Kidney (tissue), 14 donors: ENCODE results near the gene GLOD5. TPM values are rescaled to one million over a fixed set of nuclear protein-coding genes. Genes with fewer than 3 reads are reported as not detected.

ENCODE experiments used
- DNase-seq, 5 donors: peaks; one replicate each; pipeline ENCODE4 v3.0.0-alpha.2; 2013 to 2020
- FAIRE-seq: peaks from 2 replicates; lab custom pipeline; 2012; peaks lifted over from hg19 to GRCh38; lab: Jason Lieb, UNC
- H3K27ac ChIP-seq, 2 donors: one replicate each; pipeline ENCODE4 v1.7.0; 2013; ENCODE audit warnings: low read depth in 2 of 2, low read length in 2 of 2, inconsistent platforms in 1 of 2
- H3K27me3 ChIP-seq: one replicate; pipeline ENCODE4 v1.7.1; 2013; ENCODE audit warnings: low read length, inconsistent platforms; ENCODE audit not compliant: control insufficient read depth, insufficient read depth
- H3K36me3 ChIP-seq, 3 donors: one replicate each; pipeline versions ENCODE4 v1.7.0 to v1.7.1; 2013; ENCODE audit warnings: low read length in 3 of 3, control low read depth in 1 of 3, inconsistent platforms in 1 of 3; ENCODE audit not compliant: insufficient read depth in 3 of 3, control insufficient read depth in 2 of 3
- H3K4me1 ChIP-seq, 3 donors: one replicate each; pipeline versions ENCODE4 v1.7.0 to v1.7.1; 2013; ENCODE audit warnings: low read length in 3 of 3, inconsistent platforms in 1 of 3, low read depth in 1 of 3; ENCODE audit not compliant: control insufficient read depth in 2 of 3, insufficient read depth in 2 of 3
- H3K4me3 ChIP-seq, 3 donors: one replicate each; pipeline versions ENCODE4 v1.7.0 to v1.8.1; 2013; ENCODE audit warnings: low read length in 3 of 3, control low read depth in 1 of 3, inconsistent platforms in 1 of 3
- H3K9ac ChIP-seq, 3 donors: one replicate each; pipeline versions ENCODE4 v1.7.0 to v1.7.1; 2013; ENCODE audit warnings: low read length in 3 of 3, control low read depth in 1 of 3, inconsistent platforms in 1 of 3
- H3K9me3 ChIP-seq, 3 donors: one replicate each; pipeline versions ENCODE4 v1.7.0 to v1.7.1; 2013; ENCODE audit warnings: low read length in 3 of 3, control low read depth in 1 of 3, inconsistent platforms in 1 of 3; ENCODE audit not compliant: control insufficient read depth in 2 of 3, insufficient read depth in 1 of 3
- intact Hi-C: fragments of 100-400 bp; cut with DNase I; formaldehyde crosslinking; loops from one replicate; pipeline ENCODE4 v1.11.1; 2022
- polyA plus RNA-seq: library from polyadenylated mRNA; stranded (reverse); fragments of 350-450 nt; fragmentation: Illumina TruSeq; extraction: RNeasy Lipid Tissue Mini Kit (QIAGEN cat#74804); gene quantifications from one replicate; pipeline ENCODE4 v1.2.3, GENCODE V29; 2014; ENCODE audit warnings: low read depth, low replicate concordance; ENCODE audit not compliant: insufficient read depth
- total RNA-seq: library from RNA; stranded (reverse); fragmentation: NEBNext Ultra II Directional; extraction: Animal tissue kit (Norgen Biotek cat#: 25700); gene quantifications from one replicate; pipeline ENCODE4 v1.2.1, GENCODE V29; 2021
- TF ChIP-seq, protein P1 (sequence below): IDR thresholded peaks from 3 replicates; pipeline ENCODE4 v1.5.1; 2012; ENCODE audit warnings: mild to moderate bottlenecking, moderate library complexity, borderline replicate concordance; ENCODE audit not compliant: insufficient read depth; ENCODE audit errors: extremely low read depth
- donor health status: control.
- donor health status: control.
- donor health status: control.
- donor health status: control.
- donor health status: control.
- donor health status: DM: yes; HTN: yes; CAD: no.
- donor health status: Normal renal cell carcinoma (clear cell type).

Gene GLOD5
- total and polyA plus RNA-seq, 2 donors from 2014 or later: 0.94 to 12.6 TPM

- H3K27ac ChIP-seq: no peak overlapping the region
- no peaks in the 10 kb centered on the region for H3K27me3 ChIP-seq
- DNase-seq (peak in 1 of 5 donors; percentile 77), FAIRE-seq (no peak)
- no peaks in the 10 kb centered on the region for H3K9me3 ChIP-seq
- TF ChIP-seq, protein P1, sequence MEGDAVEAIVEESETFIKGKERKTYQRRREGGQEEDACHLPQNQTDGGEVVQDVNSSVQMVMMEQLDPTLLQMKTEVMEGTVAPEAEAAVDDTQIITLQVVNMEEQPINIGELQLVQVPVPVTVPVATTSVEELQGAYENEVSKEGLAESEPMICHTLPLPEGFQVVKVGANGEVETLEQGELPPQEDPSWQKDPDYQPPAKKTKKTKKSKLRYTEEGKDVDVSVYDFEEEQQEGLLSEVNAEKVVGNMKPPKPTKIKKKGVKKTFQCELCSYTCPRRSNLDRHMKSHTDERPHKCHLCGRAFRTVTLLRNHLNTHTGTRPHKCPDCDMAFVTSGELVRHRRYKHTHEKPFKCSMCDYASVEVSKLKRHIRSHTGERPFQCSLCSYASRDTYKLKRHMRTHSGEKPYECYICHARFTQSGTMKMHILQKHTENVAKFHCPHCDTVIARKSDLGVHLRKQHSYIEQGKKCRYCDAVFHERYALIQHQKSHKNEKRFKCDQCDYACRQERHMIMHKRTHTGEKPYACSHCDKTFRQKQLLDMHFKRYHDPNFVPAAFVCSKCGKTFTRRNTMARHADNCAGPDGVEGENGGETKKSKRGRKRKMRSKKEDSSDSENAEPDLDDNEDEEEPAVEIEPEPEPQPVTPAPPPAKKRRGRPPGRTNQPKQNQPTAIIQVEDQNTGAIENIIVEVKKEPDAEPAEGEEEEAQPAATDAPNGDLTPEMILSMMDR: no peak
- H3K4me3 ChIP-seq: no peak overlapping the region
- H3K36me3 ChIP-seq: no peaks in the 10 kb centered on the region
- H3K4me1 ChIP-seq: no peaks in the 10 kb centered on the region
- no peak overlapping the region for H3K9ac ChIP-seq
- intact Hi-C loops: no loop called here
Observed at GRCh38 chrX:48794911-48795515, 33.5 kb downstream of the GLOD5 start.

- no peaks in the 10 kb centered on the region for H3K36me3 ChIP-seq
- TF ChIP-seq, protein P1: no peak
- no peak overlapping the region for H3K9ac ChIP-seq
- H3K27me3 ChIP-seq: no peaks in the 10 kb centered on the region
- peaks cover 0 to 5% (median 2%) of the 10 kb centered on the region in 3 donors for H3K4me1 ChIP-seq
- no peak overlapping the region for H3K4me3 ChIP-seq
- intact Hi-C loops: no loop called here
- H3K27ac ChIP-seq: no peak overlapping the region
- FAIRE-seq (no peak), DNase-seq (no peak)
- no peaks in the 10 kb centered on the region for H3K9me3 ChIP-seq
Observed at GRCh38 chrX:48798318-48798717, 36.8 kb downstream of the GLOD5 start.

DNA sequence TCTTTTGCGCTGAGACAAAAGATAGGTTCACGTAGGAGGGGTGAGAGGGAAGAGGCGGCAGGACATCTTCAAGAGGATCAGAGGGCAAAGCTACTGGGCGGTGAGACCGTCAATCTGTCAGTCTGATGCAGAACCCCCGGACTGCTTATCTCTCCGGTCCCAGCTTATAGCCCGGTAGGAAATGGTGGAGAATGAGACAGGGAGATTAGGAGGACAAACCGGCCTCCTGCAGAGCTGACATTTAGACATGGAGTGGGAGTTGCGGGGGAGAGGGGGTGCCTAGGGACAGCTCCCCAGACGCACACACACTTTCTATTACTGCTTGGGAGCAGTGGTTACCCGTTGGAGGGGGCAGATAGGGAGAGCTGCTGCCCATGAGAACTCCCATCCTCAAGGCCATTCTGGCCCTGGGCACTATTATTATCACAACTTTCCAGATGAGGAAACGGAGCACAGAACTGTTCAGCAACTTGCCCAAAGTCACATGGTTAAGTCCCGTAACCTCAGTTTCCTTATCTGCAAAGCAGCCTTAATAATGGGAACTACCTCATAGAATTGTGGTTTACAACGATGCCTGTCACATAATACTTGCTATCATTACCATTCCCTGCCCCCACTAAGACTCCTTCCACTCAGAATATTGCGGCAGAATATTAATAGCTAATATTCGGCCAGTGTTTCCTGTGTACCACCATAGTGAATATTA is 39.2 kb downstream of the GLOD5 start:
- H3K36me3 ChIP-seq: peaks cover 0 to 4% (median 0%) of the 10 kb centered on the region in 3 donors
- H3K9me3 ChIP-seq: no peaks in the 10 kb centered on the region
- H3K9ac ChIP-seq: peak overlapping the region in 2 of 3 donors; percentile 81 to 89
- H3K4me3 ChIP-seq: peak overlapping the region; percentile 53 to 92 (median 83)
- intact Hi-C loops: no loop called here
- no peaks in the 10 kb centered on the region for H3K27me3 ChIP-seq
- TF ChIP-seq, protein P1: no peak
- FAIRE-seq (no peak), DNase-seq (peak in 1 of 5 donors; percentile 12)
- H3K4me1 ChIP-seq: peaks cover 0 to 5% (median 2%) of the 10 kb centered on the region in 3 donors
- peak overlapping the region; percentile 78 to 86 for H3K27ac ChIP-seq
